ENCODE results near the gene MSI2. TPM values are rescaled to one million over a fixed set of nuclear protein-coding genes. Genes with fewer than 3 reads are reported as not detected.

Gene MSI2
- total RNA-seq, 2 experiments from 2014 or later, result 87.6 to 96.0 TPM

DNA sequence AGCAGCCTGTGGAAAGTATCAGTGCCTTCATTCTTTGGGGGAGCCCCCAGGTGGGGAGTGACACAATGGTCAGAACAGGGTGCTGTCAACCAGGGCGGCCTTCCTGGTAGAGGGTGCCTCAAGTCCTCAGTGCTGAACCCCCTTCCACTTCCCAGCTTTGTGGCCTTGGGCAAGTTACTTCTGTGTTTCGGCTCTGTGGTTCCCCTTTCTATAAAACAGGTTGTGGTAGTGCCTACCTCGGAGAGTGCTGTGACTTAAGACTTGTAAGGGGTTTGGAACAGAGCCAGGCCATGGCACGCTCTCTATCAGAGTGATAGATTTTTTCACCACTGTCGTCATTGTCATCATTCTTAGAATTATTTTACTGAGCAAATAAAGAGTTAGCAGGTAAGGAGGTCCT, 347.7 kb downstream of the MSI2 start:
- ChIA-PET POLR2A (no interaction called here), CTCF (interaction anchor here (1.6 to 4.0 kb wide), 2 partner anchors 11 to 68 kb away, joined by 4 to 17 read pairs; no protein-coding TSS in a partner anchor)
- peaks cover 95% of the 10 kb centered on the region for H3K4me1 Mint-ChIP-seq
- peak overlapping the region; percentile 68 for H3K4me3 Mint-ChIP-seq
- H3K27me3 Mint-ChIP-seq, result no peaks in the 10 kb centered on the region
- H3K36me3 Mint-ChIP-seq (ENCODE audit: low read depth), result peaks cover 34% of the 10 kb centered on the region
- H3K27ac Mint-ChIP-seq, result peak overlapping the region; percentile 99
- peak; percentile 80 for DNase-seq
- peaks cover 5% of the 10 kb centered on the region for H3K9me3 Mint-ChIP-seq

DNA sequence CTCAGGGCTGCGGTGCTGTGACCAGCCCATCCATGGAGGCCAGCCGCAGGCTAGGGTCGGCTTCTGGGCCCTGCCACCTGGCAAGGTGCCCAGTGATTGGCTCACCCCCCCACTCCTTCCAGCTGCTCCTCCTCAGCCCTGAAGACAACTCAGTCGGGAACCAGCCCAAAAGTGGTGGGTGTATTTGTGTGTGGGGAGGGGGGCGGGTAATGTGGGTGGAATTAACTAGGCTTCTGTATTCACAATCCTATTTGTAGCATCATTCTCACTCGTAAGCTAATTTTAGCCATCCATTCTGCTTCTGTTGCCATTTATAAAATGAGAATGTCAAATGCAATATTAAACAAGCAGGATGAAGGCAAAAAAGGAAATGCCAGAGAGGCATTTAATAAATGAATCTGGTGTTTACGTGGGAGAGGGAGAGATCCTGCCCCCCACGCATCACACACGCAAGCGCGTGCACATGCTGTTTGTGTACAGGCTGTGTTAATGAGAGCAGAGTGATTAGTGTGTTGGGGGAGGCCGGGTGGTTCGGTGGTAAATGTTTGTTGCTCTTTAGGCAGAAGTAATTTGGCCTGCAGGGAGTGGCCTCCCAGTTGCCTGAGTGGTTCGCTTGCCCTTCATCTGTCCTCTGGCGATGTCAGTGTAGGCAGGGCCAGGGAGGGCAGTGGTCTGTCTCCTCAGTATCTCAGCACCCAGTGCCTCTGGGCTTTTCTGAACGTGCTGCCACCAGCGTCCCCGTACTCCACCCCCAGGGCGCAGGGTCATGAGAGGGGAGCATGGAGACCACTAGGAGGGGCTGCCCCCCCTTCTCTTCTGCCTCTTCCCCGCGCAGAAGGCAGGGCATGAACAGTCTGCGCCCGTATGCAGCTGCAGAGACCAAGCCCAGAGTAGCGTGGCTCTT, 348.7 kb downstream of the MSI2 start:
- ChIA-PET CTCF (interaction anchor here (1.1 to 1.6 kb wide), 3 partner anchors 10 to 85 kb away, joined by 3 to 6 read pairs (median 4); no protein-coding TSS in a partner anchor), POLR2A (no interaction called here)
- H3K4me3 Mint-ChIP-seq, result peak overlapping the region; percentile 59
- H3K9me3 Mint-ChIP-seq, result peaks cover 5% of the 10 kb centered on the region
- peaks cover 90% of the 10 kb centered on the region for H3K4me1 Mint-ChIP-seq
- H3K36me3 Mint-ChIP-seq (ENCODE audit: low read depth), result peaks cover 34% of the 10 kb centered on the region
- H3K27me3 Mint-ChIP-seq, result no peaks in the 10 kb centered on the region
- peak; percentile 58 for DNase-seq
- H3K27ac Mint-ChIP-seq, result peak overlapping the region; percentile 99

DNA sequence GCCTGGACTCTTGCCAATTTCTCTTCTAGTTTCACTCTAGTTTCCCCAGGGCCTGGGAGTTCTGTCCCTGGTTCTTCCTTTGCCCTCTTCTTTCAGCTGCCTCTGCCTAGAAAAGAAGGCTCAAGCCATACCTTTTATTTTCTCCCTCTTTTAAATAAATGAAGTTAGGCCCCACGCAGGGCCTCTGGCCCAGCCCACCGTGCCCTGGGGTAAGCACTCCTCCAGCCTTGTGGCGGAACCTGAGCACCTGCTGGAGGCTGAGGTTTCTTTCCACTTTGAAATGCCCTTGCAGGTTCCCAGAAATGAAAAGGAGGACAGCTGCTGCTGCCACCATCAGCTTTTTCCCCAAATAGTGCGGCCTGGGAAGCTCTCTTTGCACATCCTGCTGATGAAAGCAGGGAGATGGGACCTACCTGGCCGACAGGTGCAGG, 349.4 kb downstream of the MSI2 start:
- peak overlapping the region; percentile 99 for H3K27ac Mint-ChIP-seq
- H3K4me3 Mint-ChIP-seq, result peak overlapping the region; percentile 59
- H3K27me3 Mint-ChIP-seq, result no peaks in the 10 kb centered on the region
- POLR2A ChIA-PET, result no interaction called here
- peaks cover 29% of the 10 kb centered on the region for H3K36me3 Mint-ChIP-seq (ENCODE audit: low read depth)
- peaks cover 1% of the 10 kb centered on the region for H3K9me3 Mint-ChIP-seq
- peaks cover 83% of the 10 kb centered on the region for H3K4me1 Mint-ChIP-seq
- no peak for DNase-seq
- CTCF ChIA-PET, result interaction anchor here (1.1 to 1.6 kb wide), 2 partner anchors 9 to 85 kb away, joined by 3 to 6 read pairs; no protein-coding TSS in a partner anchor

DNA sequence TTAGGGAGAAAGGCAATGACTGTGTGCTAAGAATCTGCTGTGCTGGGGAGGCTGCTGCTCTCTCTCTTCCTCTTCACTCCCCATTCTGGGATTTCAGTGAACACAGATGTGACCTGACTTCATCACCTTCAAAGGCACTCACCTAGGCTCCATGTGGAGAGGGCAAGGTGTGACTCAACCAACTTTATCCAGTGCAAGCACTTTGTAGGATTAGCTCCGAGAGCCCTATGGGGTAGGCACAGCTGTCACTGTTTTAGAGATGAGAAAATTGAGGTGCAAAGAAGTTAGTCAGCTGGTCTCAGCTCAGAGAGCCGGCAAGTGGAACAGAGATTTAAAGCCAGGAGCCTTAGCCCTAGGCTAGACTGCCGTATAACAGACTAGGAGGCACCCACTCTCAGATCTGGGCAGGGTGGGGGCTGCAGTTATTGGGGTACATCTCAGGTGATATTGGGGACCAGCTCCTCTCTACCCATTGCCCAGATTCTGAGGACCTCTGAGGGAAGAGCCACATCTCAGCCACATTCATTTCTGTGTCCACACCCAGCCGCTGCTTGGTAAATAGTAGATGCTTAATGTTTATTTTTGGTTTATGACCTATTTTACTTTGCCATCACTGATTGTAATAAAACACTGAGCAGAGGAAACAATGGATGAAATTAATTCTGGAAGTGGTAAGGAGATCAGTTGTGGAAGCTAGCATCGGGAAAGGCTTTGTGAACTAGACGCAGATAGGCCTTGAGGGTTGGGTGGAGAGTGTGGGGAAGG, 350.0 kb downstream of the MSI2 start:
- peak overlapping the region; percentile 99 for H3K27ac Mint-ChIP-seq
- no peaks in the 10 kb centered on the region for H3K27me3 Mint-ChIP-seq
- no peak for DNase-seq
- no peaks in the 10 kb centered on the region for H3K9me3 Mint-ChIP-seq
- no peak overlapping the region for H3K4me3 Mint-ChIP-seq
- ChIA-PET CTCF (interaction anchor here (1.1 to 1.6 kb wide), 2 partner anchors 9 to 84 kb away, joined by 3 to 6 read pairs; no protein-coding TSS in a partner anchor), POLR2A (no interaction called here)
- peaks cover 23% of the 10 kb centered on the region for H3K36me3 Mint-ChIP-seq (ENCODE audit: low read depth)
- H3K4me1 Mint-ChIP-seq, result peaks cover 77% of the 10 kb centered on the region

DNA sequence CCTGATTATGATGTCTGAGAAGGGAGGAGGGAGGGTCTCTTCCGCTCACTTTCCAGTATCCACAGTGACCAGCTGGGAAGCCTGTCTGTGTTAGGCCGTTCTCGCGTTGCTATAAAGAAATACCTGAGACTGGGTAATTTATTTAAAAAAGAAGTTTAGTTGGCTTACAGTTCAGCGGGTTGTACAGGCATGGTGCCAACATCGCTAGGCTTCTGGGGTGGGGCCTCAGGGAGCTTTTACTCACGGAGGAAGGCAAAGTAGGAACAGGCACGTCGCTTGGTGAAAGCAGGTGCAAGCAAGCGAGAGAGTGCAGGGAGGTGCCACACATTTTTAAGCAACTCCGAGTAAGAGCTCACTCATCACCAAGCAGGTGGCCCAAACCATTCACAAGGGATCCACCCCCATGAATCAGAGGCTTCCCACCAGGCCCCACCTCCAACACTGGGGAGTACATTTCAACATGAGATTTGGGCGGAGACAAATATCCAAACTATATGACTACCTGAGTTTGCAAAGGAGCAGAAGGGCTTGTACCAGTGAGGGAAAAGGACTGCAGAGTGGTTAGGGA, 351.3 kb downstream of the MSI2 start:
- H3K27ac Mint-ChIP-seq, result peak overlapping the region; percentile 42
- H3K9me3 Mint-ChIP-seq, result no peaks in the 10 kb centered on the region
- CTCF ChIA-PET, result interaction anchor here (1.0 to 1.5 kb wide), 3 partner anchors 18 to 63 kb away, joined by 3 to 6 read pairs (median 4); no protein-coding TSS in a partner anchor
- H3K4me3 Mint-ChIP-seq, result no peak overlapping the region
- H3K27me3 Mint-ChIP-seq, result no peaks in the 10 kb centered on the region
- peaks cover 16% of the 10 kb centered on the region for H3K36me3 Mint-ChIP-seq (ENCODE audit: low read depth)
- peaks cover 64% of the 10 kb centered on the region for H3K4me1 Mint-ChIP-seq
- POLR2A ChIA-PET, result no interaction called here
- DNase-seq, result no peak

DNA sequence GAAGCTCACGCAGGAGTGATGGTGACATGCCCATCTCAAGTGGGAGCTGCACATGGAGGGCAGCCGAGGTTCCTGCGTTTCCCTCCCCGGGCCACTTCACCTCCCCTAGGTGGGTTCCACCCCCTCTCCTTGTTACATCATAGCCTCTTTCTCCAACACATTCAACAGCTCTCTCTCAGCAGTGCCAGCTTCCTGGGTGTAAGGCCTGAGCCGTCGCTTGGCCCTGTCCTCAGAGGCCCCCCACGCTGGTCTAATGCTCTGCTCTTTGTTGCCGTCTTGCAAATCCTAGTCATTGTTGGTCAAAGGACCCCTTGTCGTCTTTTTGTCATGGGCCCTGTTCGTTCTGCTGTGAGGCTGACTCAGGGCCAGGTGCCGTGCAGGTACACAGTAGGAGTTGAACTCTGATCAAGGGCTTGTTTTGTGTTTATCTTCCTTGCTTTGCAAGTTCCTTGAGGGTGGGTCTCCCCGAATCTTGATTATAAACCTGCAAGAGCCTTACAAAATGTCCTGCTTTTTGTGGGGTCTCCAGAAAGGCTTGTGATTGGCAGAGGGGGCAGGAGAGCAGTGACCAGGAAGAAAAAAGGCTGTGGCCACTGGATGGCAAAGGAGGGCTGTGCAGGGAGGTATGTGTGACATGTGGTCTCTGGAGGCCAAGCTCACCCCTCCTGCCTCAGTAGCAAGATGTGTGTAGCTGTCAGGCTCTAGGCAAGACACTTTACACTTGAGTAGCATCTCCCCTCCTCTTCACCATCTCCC, 352.2 kb downstream of the MSI2 start:
- POLR2A ChIA-PET, result no interaction called here
- Mint-ChIP-seq H3K36me3 (ENCODE audit: low read depth) (peaks cover 14% of the 10 kb centered on the region), H3K4me1 (peaks cover 59% of the 10 kb centered on the region), H3K27ac (peak overlapping the region; percentile 70), H3K9me3 (no peaks in the 10 kb centered on the region), H3K27me3 (no peaks in the 10 kb centered on the region), H3K4me3 (no peak overlapping the region)
- CTCF ChIA-PET, result interaction anchor here (1.0 to 1.5 kb wide), 4 partner anchors 13 to 62 kb away, joined by 3 to 6 read pairs (median 4); no protein-coding TSS in a partner anchor
- DNase-seq, result no peak

DNA sequence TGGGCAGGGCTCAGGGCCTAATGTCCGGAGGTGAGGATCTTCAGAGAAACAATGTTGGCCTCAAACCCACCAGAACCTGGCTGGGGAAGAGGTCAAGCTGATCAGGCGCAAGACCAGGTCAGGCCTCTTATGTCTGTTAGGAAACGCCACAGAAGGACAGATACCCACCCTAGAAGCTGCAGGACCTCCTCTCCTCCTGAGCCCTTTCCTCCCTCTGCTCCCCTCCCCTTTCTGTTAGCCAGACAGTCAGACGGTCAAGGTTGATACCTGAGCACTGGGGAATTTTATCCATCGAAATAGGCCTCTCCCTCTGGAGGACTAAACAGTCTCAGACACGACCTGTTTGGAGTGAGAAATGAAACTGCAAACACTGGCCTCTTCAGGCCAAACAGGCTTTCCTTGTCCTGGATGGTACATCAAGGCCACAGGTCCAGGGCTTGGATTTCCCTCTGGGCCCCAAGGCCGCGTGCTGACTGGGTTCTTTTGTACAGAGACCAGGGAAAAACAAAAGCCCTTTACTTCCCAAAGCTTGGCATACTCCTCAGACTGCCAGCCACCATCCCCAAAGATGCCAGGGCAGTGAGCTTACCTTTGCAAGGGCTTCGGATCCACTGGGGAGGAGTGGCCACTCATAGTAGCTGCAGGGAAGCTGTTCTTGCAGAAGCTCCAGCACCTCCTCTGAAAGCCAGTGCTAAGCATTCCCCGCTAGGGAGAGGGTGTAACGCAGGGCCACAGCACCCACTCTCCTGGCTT, 353.0 kb downstream of the MSI2 start:
- Mint-ChIP-seq H3K27ac (peak overlapping the region; percentile 21), H3K36me3 (ENCODE audit: low read depth) (peaks cover 8% of the 10 kb centered on the region), H3K4me3 (no peak overlapping the region), H3K9me3 (no peaks in the 10 kb centered on the region), H3K4me1 (peaks cover 53% of the 10 kb centered on the region), H3K27me3 (no peaks in the 10 kb centered on the region)
- POLR2A ChIA-PET, result no interaction called here
- DNase-seq, result no peak
- CTCF ChIA-PET, result interaction anchor here (1.0 to 1.1 kb wide), 2 partner anchors 11 to 12 kb away, joined by 3 read pairs; no protein-coding TSS in a partner anchor

DNA sequence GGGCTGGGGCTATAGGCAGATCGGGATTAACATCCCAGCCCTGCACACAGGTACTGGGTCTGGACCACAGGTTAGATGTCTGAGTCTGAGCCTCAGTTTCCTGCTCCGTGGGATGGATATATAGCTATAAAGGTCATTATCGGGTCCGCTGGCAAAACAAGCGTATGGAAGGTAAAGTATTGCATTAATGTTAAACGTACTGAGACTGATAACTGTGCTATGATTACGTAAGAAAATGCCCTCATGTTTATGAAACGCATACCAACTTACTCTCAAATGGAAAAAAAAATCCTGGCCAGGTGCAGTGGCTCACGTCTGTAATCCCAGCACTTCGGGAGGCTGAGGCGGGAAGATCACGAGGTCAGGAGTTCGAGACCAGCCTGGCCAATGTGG, 353.6 kb downstream of the MSI2 start:
- H3K27ac Mint-ChIP-seq, result no peak overlapping the region
- peaks cover 50% of the 10 kb centered on the region for H3K4me1 Mint-ChIP-seq
- DNase-seq, result no peak
- H3K9me3 Mint-ChIP-seq, result no peaks in the 10 kb centered on the region
- no peak overlapping the region for H3K4me3 Mint-ChIP-seq
- ChIA-PET CTCF (interaction anchor here (1.0 to 1.1 kb wide), 2 partner anchors 12 kb away, joined by 3 read pairs; no protein-coding TSS in a partner anchor), POLR2A (no interaction called here)
- peaks cover 8% of the 10 kb centered on the region for H3K36me3 Mint-ChIP-seq (ENCODE audit: low read depth)
- no peaks in the 10 kb centered on the region for H3K27me3 Mint-ChIP-seq

DNA sequence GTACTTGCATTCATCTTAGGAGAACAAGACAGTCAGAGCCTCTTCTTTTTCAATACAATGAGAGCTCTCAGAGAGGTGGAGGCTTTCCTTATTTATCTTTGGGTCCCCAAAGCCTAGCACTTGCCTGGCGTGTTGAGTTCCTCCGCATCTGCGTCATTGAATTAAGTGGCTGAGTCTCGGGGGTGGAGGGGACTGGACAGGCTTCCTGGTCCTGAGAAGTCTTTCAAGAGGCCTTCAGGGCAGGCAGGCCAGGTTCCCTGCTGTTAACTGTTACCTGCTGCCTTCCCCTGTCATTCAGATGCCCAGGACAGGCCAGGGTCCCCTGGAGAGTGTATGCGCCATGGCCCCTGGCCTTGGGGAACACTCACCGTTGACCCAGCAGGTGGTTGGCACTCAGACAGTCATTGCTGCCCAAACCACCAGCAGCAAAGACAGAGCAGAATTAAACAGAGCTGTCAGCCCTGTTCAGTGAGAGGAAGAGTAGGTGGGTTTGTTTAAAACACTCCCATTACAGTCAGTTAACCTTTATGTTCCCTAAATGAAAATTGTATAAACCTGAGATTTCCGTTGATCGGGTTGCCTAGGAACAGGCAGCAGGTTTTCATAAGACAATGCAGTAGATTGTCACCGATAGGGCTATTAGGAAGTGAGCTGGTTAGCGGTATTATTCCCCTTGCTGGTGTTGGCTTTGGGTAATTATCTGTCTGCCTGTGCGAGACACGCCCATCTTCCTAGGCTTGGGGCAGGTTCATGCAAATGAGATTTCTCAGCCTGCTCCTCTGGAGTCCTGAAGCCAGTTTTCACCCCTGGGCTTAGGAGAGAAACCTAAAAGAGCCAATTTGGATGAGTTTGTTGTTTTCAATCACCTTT, 356.1 kb downstream of the MSI2 start:
- POLR2A ChIA-PET, result no interaction called here
- no peak for DNase-seq
- no peak overlapping the region for H3K4me3 Mint-ChIP-seq

DNA sequence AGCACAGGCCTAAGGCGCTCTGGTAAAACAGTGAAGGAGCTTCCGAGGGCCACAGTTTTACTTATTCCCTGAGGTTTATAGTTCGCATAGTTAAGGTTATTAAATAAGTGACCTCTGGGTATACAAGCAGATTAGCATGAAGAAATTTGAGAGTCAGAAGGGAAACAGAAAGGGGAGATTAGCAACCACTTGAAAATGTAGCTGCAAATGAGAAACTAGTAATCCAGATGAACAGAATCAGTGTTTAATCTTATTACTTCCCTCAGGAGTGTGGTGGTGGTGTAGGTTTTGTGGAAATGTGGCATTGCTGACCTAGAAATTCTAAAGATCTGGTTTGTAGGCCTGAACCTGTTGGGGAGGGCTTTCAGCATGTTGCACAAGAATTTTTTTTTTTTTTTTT, 358.4 kb downstream of the MSI2 start:
- DNase-seq, result no peak
- Mint-ChIP-seq H3K4me3 (no peak overlapping the region), H3K4me1 (peaks cover 13% of the 10 kb centered on the region), H3K27me3 (no peaks in the 10 kb centered on the region), H3K27ac (no peak overlapping the region), H3K9me3 (peaks cover 3% of the 10 kb centered on the region), H3K36me3 (ENCODE audit: low read depth) (peaks cover 29% of the 10 kb centered on the region)
- ChIA-PET POLR2A (no interaction called here), CTCF (interaction anchor here (0.6 to 2.4 kb wide), 6 partner anchors 9 to 543 kb away, joined by 3 to 6 read pairs (median 4); no protein-coding TSS in a partner anchor)

More for the DNA sequence above, 356.1 kb downstream of the MSI2 start:
- H3K27ac Mint-ChIP-seq, result no peak overlapping the region
- peaks cover 25% of the 10 kb centered on the region for H3K4me1 Mint-ChIP-seq
- H3K27me3 Mint-ChIP-seq, result no peaks in the 10 kb centered on the region
- H3K9me3 Mint-ChIP-seq, result peaks cover 3% of the 10 kb centered on the region
- H3K36me3 Mint-ChIP-seq (ENCODE audit: low read depth), result peaks cover 26% of the 10 kb centered on the region
- CTCF ChIA-PET, result interaction anchor here (1.1 kb wide), 1 partner anchor 15 kb away, joined by 5 read pairs; no protein-coding TSS in a partner anchor
